Measurements from ENCODE around the gene ZBTB38.
A peak's percentile ranks its signal among the peaks of the same experiment; 100 is the strongest.

The ZBTB38 gene

DNA sequence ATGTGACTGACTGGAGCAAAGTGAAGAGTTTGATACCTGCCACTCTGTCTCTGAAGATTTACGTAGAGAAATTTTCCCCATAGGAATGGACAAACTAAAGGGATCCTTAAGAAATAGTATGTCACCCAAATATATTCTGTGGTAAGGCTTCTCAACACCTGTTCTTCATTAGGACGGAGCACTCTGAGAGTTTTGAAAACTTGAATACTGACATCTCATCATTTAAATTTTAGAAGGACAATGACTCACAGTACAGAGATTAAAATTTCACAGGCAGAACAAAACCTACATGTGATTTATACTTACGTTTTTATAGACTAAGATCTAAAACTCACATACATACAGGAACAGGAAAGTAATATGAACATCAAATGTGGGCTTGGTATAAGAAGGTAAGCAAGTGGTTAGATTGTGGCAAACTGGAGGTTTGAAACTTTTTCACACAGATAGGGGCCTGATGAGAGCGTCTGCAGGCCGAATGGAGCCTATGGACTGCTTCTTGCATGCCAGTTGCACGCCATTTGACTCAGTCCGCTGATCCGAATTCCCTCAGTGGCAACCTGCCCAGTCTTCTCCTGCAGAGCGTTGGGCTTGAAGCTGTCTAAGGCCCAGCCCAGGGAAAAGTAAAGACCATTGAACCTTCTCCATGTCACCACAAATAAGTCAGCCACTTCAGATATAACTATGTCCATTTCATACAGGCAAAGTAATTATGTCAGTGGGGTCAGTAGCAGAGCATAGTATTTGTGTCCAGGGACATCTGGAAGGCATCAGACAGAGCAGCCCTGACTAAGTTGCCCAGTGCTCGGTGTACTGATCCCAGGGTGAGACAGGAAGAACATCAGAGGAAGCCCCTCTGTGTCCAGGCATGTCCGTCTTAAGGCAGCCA is 45.7 kb downstream of the ZBTB38 start:
- Histone ChIP-seq H3K27ac (peak overlapping the region in 20 of 21 experiments; percentile 32 to 93 (median 88)), H3K4me3 (no peak overlapping the region)

DNA sequence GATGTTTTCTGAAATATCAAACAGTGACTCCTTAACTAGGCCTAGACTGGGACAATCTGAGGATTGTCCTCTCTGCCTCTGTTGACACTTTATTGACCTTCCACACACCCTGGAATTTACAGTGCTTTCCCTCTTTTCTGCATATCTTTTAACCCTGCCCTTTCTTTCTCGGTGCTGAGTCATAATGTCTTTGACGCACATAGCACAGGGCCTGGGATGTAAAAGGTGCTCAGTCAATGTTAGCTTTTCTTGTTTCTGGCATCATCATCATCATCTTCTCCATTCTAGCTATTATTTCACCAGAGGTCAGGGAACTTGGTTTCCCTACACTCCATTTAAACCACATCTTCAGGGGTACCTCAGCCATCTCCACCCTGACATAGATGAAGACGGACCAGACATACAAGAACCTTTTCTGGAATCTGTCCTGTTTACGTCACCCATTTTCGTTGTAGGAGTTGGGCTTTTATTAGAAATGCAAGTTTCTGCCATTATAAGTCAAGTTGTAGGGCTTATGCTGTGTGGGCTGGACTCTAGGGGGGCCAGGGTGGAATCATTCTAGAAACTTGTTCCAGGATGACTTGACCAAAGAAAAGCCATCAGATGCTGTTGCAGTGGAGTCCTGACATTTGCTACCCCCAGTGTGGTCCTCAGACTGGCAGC is 46.6 kb downstream of the ZBTB38 start:
- peak overlapping the region in 16 of 21 experiments; percentile 2 to 93 (median 88) for H3K27ac ChIP-seq

DNA sequence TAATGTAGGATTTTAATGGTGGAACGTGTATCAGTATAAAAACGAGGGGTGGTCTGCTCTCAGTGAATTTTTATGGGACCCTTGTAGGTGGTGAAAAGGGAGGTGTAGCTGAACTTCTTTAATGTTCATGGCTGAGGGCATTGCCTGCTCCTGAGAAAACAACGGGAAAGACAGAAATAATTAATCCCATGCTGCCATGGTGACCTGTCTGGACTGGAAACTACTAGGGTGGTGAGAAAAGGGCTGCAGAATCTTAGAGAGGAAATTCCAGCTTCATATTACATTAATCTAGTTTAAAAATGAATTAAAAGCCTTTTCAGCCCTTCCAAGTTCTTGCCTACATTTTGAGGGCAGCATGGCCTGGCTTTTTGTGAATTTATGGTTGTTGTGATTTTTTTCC is 47.6 kb downstream of the ZBTB38 start:
- H3K4me3 ChIP-seq: no peak overlapping the region
- H3K27ac ChIP-seq: peak overlapping the region in 14 of 21 experiments; percentile 5 to 93 (median 48)

More for the DNA sequence above, 46.6 kb downstream of the ZBTB38 start:
- no peak overlapping the region for H3K4me3 ChIP-seq

Data from skin epidermis (tissue), 12 donors.